Transverse colon (tissue), 4 donors: ENCODE measurements around the gene B4GALNT4.

Source experiments
- CTCF ChIP-seq, 5 experiments: fragments of 200-600 bp in 3 of 5; fragments of 450-650 bp in 2 of 5; sonication (generic) in 3 of 5; IDR thresholded peaks; 1 replicate in 2 of 5; 2 replicates in 3 of 5; pipeline ENCODE4 v1.5.1; 2016 to 2017; ENCODE audit warnings: antibody characterized with exemption in 5 of 5, inconsistent platforms in 3 of 5, mild to moderate bottlenecking in 2 of 5, moderate library complexity in 1 of 5
- EP300 ChIP-seq: sonication (generic); formaldehyde crosslinking; IDR thresholded peaks from one replicate; pipeline ENCODE4 v1.6.1; 2017; ENCODE audit warnings: antibody characterized with exemption, low read depth
- POLR2A ChIP-seq: fragments of 450-650 bp; IDR thresholded peaks from one replicate; pipeline ENCODE4 v1.6.1; 2016; ENCODE audit warnings: antibody characterized with exemption, mild to moderate bottlenecking, moderate library complexity
- POLR2AphosphoS5 ChIP-seq, 3 donors: sonication (generic); formaldehyde crosslinking; IDR thresholded peaks; one replicate each; pipeline ENCODE4 v1.6.1; 2016; ENCODE audit warnings: antibody characterized with exemption in 3 of 3

- TF ChIP-seq CTCF (IDR thresholded peaks at IDR 0.05) (no peak), POLR2A (no peak), EP300 (no peak), POLR2AphosphoS5 (IDR thresholded peaks at IDR 0.05) (no peak)
Measured at GRCh38 chr11:350723-351255, 18.5 kb upstream of the B4GALNT4 start.
